ENCODE data around the gene ABHD4. TPM values are rescaled to one million over a fixed set of nuclear protein-coding genes. Genes with fewer than 3 reads are reported as not detected.
A peak's percentile ranks its signal among the peaks of the same experiment; 100 is the strongest.

The ABHD4 gene
- total RNA-seq, 1 donor from 2014 or later: 34.2 TPM

- intact Hi-C loops (cut with DNase I): no loop called here
- H3K4me3 ChIP-seq: no peak overlapping the region
- DNase-seq (no peak), ATAC-seq (peak; percentile 64)
- H3K4me1 ChIP-seq: peaks cover 75% of the 10 kb centered on the region
- peaks cover 13% of the 10 kb centered on the region for H3K36me3 ChIP-seq
- no peaks in the 10 kb centered on the region for H3K9me3 ChIP-seq
- no peaks in the 10 kb centered on the region for H3K27me3 ChIP-seq
- TF ChIP-seq CTCF (IDR thresholded peaks at IDR 0.05): no peak
- H3K27ac ChIP-seq: peak overlapping the region; percentile 36
Measured at GRCh38 chr14:22560662-22561365, 37.3 kb upstream of the ABHD4 start.

- no peak for TF ChIP-seq CTCF (IDR thresholded peaks at IDR 0.05)
- peaks cover 14% of the 10 kb centered on the region for H3K36me3 ChIP-seq
- no peak for DNase-seq
- intact Hi-C loops (cut with DNase I): no loop called here
- no peak for ATAC-seq
- no peak overlapping the region for H3K4me3 ChIP-seq
- H3K27me3 ChIP-seq: no peaks in the 10 kb centered on the region
- peak overlapping the region; percentile 36 for H3K27ac ChIP-seq
- no peaks in the 10 kb centered on the region for H3K9me3 ChIP-seq
- H3K4me1 ChIP-seq: peaks cover 72% of the 10 kb centered on the region
Measured at GRCh38 chr14:22561366-22561660, 36.8 kb upstream of the ABHD4 start.

GRCh38 chr14:22561661-22562579 lies 36.2 kb upstream of the ABHD4 start:
- Histone ChIP-seq H3K4me1 (peaks cover 66% of the 10 kb centered on the region), H3K27ac (peak overlapping the region; percentile 36), H3K36me3 (peaks cover 14% of the 10 kb centered on the region), H3K4me3 (no peak overlapping the region), H3K9me3 (no peaks in the 10 kb centered on the region), H3K27me3 (no peaks in the 10 kb centered on the region)
- TF ChIP-seq CTCF (IDR thresholded peaks at IDR 0.05): no peak
- ATAC-seq (peak; percentile 65), DNase-seq (no peak)
- intact Hi-C loops (cut with DNase I): no loop called here

GRCh38 chr14:22563987-22564386 lies 34.1 kb upstream of the ABHD4 start:
- Histone ChIP-seq H3K4me3 (no peak overlapping the region), H3K9me3 (no peaks in the 10 kb centered on the region), H3K36me3 (peaks cover 26% of the 10 kb centered on the region), H3K27me3 (no peaks in the 10 kb centered on the region), H3K4me1 (peaks cover 52% of the 10 kb centered on the region), H3K27ac (no peak overlapping the region)
- no peak for TF ChIP-seq CTCF (IDR thresholded peaks at IDR 0.05)
- intact Hi-C loops (cut with DNase I): no loop called here
- ATAC-seq (no peak), DNase-seq (no peak)

GRCh38 chr14:22564463-22564862 lies 33.6 kb upstream of the ABHD4 start:
- no peak overlapping the region for H3K27ac ChIP-seq
- no peak for TF ChIP-seq CTCF (IDR thresholded peaks at IDR 0.05)
- no peak overlapping the region for H3K4me3 ChIP-seq
- no peaks in the 10 kb centered on the region for H3K27me3 ChIP-seq
- H3K9me3 ChIP-seq: no peaks in the 10 kb centered on the region
- peaks cover 48% of the 10 kb centered on the region for H3K4me1 ChIP-seq
- ATAC-seq (no peak), DNase-seq (no peak)
- H3K36me3 ChIP-seq: peaks cover 30% of the 10 kb centered on the region
- intact Hi-C loops (cut with DNase I): no loop called here

Measured in upper lobe of right lung (tissue), 1 donor.